Stimulated activated naive CD8-positive, alpha-beta T cell treated with anti-CD3 and anti-CD28 coated beads, Interleukin-15, Interleukin-2, amounts not matched to agents 100 ng/mL and 50 ng/mL, for 24 hours (primary cell): ENCODE results near the gene ARL2.

Experiments
- H3K27ac Mint-ChIP-seq: one replicate; pipeline ENCODE4 v1.8.0; 2021; ENCODE audit warnings: mild to moderate bottlenecking, mixed read lengths
- H3K27me3 Mint-ChIP-seq: one replicate; pipeline ENCODE4 v1.8.0; 2021; ENCODE audit warnings: mixed read lengths
- H3K36me3 Mint-ChIP-seq: one replicate; pipeline ENCODE4 v1.8.0; 2021; ENCODE audit warnings: low read depth, mixed read lengths
- H3K4me1 Mint-ChIP-seq: one replicate; pipeline ENCODE4 v1.8.0; 2021; ENCODE audit warnings: low read depth, mixed read lengths
- H3K4me3 Mint-ChIP-seq: one replicate; pipeline ENCODE4 v1.8.0; 2021; ENCODE audit warnings: mild to moderate bottlenecking, mixed read lengths
- H3K9me3 Mint-ChIP-seq: one replicate; pipeline ENCODE4 v1.8.0; 2021; ENCODE audit warnings: mixed read lengths

The ARL2 gene

DNA sequence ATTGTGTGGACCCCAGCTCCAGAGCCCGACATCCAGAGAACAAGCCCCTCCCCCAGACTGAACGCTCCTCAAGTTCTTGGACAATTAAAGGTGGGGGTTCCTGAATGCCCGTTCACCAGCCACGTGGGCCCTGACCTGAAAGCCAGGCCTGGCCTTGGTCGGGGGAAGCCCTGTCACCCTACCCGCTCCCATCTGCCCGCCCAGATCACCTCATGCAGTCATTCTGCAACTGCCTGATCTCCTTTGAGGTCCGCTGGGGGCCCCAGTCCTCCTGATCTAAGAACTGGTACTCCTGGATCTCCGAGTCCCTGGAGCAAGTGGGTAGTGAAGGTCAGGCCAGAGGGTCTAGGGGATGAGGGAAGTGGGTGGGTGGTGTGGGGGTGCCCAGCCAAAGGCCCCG lies 53.5 kb downstream of the ARL2 start:
- Mint-ChIP-seq H3K36me3 (no peaks in the 10 kb centered on the region), H3K9me3 (no peaks in the 10 kb centered on the region), H3K27ac (no peak overlapping the region), H3K4me1 (no peaks in the 10 kb centered on the region), H3K27me3 (no peaks in the 10 kb centered on the region), H3K4me3 (no peak overlapping the region)

GRCh38 chr11:65069217-65069616 lies 55.3 kb downstream of the ARL2 start:
- Mint-ChIP-seq H3K9me3 (no peaks in the 10 kb centered on the region), H3K27ac (no peak overlapping the region), H3K4me3 (no peak overlapping the region), H3K36me3 (no peaks in the 10 kb centered on the region), H3K27me3 (no peaks in the 10 kb centered on the region), H3K4me1 (no peaks in the 10 kb centered on the region)
